ENCODE results near the gene ELK4.
"Not testable (repeated sequence)": the region's sequence is repeated elsewhere in the genome, so short reads cannot be mapped to it uniquely, and the experiment has no call there.

ELK4 gene

GRCh38 chr1:205664399-205665017, 32.7 kb upstream of the ELK4 start:
- DNase-seq (ENCODE audit: low read depth), result no peak

DNA sequence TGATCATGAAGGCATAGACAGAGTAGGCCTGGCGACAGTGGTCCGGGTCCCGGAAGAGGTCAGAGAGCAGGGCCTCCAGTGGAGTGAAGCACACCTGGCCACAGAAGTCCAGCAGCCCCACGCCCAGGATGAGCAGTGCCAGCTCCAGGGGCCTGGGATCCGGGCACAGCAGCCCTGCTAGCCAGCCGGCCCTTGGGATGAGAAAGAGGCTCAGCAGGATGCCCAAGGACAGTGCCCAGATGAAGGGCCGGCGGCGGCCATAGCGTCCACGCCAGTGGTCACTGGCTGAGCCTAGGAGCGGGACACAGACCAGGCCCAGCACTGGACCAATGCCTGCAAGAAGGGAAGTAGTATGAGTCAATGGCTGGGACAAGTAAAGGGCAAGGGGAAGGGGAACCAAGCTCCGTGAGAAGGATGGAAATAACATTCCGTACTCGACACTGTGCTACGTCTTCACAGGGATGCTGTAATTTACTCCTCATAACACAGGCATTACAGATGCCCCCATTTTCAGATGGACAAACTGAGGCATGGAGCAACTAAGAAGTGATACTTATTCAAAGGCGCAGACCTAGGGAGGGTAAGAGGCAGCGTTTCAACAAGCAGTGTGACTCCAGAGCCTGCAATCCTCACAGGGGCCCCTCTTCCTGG, 31.6 kb upstream of the ELK4 start:
- no peak for DNase-seq (ENCODE audit: low read depth)

DNA sequence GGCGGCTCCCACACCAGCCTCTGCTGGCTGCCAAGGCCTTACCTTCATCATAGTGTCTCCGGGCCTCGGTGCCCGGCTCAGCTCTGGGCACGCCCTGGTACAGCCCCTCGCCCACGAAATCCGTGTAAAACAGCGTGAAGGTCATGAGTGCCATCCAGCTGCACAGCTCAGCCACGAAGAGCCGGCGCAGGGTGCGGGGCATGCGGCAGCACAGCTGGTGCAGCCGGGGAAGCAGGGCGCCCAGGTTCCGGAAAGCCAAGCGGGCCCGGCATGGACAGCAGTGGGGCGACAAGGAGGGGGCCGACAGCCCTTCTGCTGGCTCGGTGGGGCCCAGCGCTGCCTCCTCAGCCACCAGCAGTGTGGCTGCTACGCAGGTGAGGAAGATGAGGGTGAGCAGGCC, 31.0 kb upstream of the ELK4 start:
- no peak for DNase-seq (ENCODE audit: low read depth)

DNA sequence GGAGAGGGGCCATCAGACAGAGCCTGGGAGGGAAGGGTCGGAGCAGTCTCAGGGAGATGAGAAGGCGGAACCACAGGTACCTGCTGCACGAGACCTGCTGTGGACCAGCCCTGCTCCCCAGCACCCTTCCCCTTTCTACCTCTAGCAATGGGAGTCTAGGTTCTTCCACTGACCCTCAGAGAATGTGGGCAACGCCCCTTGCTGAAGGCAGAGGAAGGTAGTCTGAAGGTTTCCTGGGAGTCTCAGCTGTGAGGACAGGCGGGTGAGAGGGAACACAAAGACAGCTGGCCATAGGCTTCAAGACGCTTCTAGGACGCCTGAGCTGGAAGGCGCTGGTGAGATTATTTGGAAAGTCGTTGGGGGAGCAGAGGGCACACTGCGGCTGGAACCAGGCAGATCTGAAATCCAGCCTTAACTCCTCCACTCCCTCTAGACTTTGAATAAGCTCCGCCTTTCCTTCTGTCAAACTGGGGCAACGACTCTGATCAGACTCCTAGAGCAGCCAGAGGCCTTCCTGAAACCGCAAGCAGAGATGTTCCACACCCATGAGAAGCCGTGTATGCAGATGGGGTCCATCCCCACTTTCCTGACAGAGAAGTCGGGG, 30.4 kb upstream of the ELK4 start:
- DNase-seq (ENCODE audit: low read depth), result no peak

- DNase-seq (ENCODE audit: low read depth), result no peak
Observed at GRCh38 chr1:205661429-205662134, 29.8 kb upstream of the ELK4 start.

DNA sequence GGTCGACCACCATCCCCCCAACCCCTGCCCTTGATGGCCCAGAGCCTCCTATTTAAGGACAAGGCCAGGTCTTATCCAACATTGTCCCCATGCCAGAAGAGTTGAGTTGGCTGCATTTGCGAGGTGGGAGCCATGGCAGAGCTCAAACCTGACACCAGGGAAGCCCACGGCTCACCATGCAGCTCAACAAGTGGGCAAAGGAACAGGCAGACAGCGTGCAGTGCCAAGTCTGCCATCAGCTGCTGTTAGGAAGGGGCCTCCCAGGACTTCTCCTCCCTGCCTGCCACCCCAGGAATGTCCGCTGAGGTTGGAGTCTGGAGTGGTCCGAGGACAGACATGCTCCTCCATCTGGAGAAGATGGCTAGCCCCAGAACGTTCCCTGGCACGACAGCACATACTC, 28.6 kb upstream of the ELK4 start:
- DNase-seq (ENCODE audit: low read depth), result no peak

- peak; percentile 46 for DNase-seq (ENCODE audit: low read depth)
Observed at GRCh38 chr1:205658943-205659581, 27.3 kb upstream of the ELK4 start.

DNA sequence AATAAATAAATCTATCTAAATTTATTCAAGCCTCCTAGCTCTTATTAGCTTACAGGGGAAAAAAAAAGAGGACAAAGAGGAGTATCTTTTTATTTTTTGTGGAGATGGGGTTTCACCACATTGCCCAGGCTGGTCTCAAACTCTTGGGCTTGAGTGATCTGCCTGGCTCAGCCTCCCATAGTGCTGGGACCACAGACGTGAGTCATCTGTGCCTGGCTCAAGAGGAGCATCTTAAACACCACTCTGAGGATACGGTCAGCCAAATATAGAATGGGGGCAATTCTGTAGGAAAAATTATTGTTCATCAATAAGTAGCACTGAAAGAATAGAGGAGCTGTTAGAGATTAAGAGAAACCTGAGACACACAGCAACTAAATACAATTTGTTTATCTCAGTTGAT, 24.4 kb upstream of the ELK4 start:
- no peak for DNase-seq (ENCODE audit: low read depth)

DNA sequence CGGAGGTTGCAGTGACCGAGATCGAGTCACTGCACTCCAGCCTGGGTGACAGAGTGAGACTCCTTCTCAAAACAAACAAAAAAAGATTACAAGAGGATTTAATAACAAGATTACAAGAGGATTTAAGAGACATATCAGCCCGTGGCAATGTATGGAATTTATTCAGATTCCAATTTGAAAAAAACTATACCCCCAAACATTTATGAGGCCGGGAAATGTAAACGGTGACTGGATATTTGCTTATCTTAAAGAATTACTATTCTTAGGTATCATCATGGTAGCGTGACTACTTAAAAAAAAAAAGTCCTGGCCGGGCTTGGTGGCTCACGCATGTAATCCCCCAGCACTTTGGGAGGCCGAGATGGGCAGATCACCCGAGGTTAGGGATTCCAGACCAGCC, 21.2 kb upstream of the ELK4 start:
- DNase-seq (ENCODE audit: low read depth), result no peak

DNA sequence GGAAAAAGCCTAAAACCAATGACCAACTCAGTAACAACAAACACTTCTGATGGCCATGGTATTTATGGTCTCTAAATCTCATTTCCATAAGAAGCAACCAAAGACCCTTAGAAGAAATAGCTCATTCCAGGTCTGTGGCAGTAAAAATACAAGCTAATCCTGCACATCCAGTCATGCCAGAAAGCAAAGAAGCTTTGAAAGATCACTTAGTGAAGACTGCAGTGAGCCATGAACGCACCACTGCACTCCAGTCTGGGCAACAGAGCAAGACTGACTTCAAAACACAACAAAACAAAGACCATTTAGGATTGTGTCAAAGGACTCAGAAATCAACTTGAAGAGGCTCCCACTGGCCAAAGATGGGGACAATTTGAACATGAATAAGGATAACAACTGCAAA, 18.4 kb upstream of the ELK4 start:
- DNase-seq (ENCODE audit: low read depth), result no peak

DNA sequence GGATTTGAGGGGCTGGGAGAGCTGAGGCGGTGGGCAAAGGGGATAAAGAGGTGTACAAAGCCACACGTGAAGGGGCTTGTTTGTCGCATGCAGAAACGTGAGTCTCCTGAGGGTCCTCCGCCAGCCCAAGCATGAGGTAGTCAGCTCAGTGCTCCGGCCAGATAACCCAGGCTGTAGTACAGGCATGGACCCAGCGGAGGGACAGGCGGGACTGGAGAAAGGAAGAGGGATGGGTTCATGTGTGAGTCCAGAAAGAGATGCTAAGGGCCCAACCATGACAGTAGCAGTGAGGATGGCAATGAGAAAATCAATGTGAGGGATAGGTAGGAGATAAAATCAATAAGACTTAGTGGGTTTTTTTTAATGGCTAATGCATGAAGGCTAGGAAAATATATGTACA, 13.7 kb upstream of the ELK4 start:
- DNase-seq (ENCODE audit: low read depth), result no peak

GRCh38 chr1:205642679-205643307, 11.0 kb upstream of the ELK4 start:
- DNase-seq (ENCODE audit: low read depth), result no peak

- DNase-seq (ENCODE audit: low read depth), result no peak
Observed at GRCh38 chr1:205639567-205639966, 7.8 kb upstream of the ELK4 start.

- no peak for DNase-seq (ENCODE audit: low read depth)
Observed at GRCh38 chr1:205637854-205638468, 6.2 kb upstream of the ELK4 start.

DNA sequence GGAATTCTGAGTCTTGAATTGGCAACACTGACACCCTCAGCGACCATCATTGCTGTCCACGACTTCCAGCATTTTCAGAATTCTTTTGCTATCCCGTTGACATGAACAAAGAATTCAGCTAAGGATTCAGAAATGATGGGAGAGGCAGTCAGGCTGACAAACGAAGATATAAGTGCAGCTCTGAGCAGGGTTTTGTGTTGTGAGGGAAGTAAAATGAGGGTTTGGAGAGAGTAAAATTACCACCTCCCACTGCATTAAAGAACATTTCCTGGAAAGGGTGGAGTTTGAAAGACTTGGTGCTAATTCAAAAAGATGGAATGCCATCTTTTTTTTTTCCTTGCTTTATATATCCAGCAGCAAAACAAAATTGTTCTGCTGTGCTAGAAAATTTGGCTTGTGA, 4.9 kb upstream of the ELK4 start:
- no peak for DNase-seq (ENCODE audit: low read depth)

DNA sequence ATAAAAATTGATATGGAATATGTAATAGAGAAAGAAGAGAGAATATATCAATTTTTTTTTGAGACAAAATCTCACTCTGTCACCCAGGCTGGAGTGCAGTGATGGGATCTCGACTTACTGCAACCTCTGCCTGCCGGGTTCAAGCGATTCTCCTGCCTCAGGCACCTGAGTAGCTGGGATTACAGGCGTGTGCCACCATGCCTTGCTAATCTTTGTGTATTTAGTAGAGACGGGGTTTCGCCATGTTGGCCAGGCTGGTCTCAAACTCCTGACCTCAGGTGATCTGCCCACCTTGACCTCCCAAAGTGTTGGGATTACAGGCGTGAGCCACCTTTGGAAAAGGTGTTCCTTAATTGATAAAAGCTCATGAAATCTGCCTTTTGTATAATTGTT, 4.3 kb upstream of the ELK4 start:
- not testable (repeated sequence) for DNase-seq (ENCODE audit: low read depth)

DNA sequence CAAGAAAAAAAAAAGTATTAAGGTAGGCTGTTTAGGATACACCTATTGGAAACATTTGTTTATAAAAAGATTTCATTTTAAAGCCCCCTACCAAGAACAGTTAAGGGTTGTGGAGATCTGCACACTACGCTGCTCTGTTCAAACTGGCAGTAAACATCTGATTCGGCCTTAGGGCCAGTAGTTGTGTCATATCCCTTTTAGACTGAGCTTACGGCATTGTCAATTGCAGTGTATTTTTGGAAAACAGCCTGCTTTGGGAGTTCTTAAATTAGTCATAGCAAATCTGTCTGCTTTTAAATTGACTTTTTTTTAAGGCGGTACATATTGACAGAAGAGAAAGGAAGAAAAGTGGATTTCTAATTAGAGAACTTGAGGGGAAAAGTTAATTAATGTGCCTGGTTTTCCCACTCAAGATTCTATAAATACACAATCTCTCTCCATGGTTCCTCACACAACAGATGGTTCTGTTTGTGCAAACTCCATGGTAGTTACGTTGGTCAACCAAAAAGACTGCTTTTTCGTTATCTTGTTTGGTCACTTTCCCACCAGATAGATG, 1.7 kb upstream of the ELK4 start:
- DNase-seq (ENCODE audit: low read depth), result no peak

DNA sequence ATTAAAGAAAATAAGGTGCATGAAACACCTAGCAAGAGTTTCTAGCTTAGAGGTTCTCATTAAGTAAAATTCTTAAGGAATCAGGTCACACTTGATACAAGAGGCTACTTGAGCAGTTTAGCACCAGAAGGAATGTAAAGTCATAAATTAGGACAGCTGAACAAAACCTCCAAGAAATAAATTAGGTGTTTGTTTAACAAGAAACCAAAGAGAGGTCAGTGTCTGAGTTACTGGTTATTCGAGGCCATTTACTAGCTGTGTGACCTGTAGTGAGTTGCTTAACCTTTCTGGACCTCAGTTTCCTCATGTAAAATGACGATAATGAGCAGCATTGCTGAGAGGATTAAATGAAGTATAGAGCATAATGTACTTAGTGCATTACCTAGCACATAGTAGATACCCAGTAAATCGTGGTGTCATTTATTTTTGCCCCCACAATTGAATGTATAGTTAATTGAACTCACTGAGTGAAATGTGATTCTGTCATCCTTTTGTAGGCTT, 908 bp upstream of the ELK4 start:
- no peak for DNase-seq (ENCODE audit: low read depth)

DNA sequence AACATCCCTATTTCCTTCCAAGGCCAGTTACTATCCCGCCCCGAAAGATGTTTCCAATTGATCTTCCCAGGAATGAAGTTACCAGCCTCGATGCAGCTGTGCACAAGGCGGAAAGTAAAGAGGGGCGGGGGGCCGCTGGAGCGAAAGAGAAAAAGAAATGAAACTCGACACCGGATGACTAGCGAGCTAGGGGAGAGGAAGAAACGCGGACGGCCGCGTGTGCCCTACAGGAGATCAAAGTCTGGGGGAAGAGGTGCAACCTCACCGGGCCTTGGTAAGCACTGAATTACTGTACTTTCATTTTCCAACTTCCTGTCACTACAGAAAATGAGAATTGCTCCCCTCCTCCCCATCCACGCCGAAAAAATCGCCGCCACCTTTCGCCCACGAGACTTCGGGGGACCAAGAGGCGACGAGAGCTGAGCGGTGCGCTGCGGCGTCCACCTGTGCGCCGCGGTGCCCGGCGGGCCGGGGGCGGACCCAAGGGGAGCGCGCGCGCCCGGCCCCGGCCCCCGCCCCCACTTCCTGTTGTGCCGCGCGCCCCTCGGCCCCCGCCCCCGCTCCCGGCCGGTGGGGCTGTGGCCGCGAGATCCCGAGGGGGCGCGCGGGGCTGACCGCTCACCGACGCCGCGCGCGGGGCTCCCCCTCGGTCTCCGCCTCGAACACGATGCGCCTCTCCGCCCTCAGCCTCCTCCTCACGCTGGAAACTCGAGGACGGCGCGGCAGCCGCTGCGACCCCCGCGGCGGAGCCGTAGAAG, 622 bp downstream of the ELK4 start:
- peak; percentile 73 for DNase-seq (ENCODE audit: low read depth)

DNA sequence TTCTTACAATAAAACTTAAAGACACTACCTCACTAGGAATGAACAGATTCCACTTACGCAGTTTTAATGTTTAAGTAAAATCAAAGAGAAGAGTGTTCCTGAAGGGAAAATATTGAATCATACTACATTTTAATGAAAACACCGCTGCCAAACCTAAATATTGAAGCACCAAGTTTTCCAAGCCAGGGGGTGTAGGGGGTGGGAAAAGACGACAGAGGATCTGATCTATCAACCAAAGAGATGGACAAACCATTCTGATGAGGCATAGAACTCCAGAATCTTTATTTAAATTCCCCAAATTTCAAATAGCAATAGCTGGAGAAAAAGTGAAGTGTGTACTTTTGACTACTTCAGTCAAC, 1.2 kb downstream of the ELK4 start:
- DNase-seq (ENCODE audit: low read depth), result no peak

- DNase-seq (ENCODE audit: low read depth), result no peak
Observed at GRCh38 chr1:205630241-205630640, 1.6 kb downstream of the ELK4 start.
